Lower lobe of right lung (tissue), 2 donors: Measurements from ENCODE around the gene UGCG. TPM values are rescaled to one million over a fixed set of nuclear protein-coding genes. Genes with fewer than 3 reads are reported as not detected.
A peak's percentile ranks its signal among the peaks of the same experiment; 100 is the strongest.
"Not testable (repeated sequence)": the region's sequence is repeated elsewhere in the genome, so short reads cannot be mapped to it uniquely, and the experiment has no call there.

Source experiments
- ATAC-seq, 2 donors: fragments of 200-7000 bp; cut with Tn5 transposase; one replicate each; pipeline ENCODE4 v1.9.1; 2020 to 2022; ENCODE audit warnings: mild to moderate bottlenecking in 2 of 2, moderate library complexity in 2 of 2
- DNase-seq: peaks from one replicate; pipeline ENCODE4 v3.0.0-alpha.2; 2020
- H3K27ac ChIP-seq: fragments of 200-600 bp; one replicate; pipeline ENCODE4 v1.8.0; 2022
- H3K27me3 ChIP-seq: fragments of 200-600 bp; one replicate; pipeline ENCODE4 v1.8.0; 2022; ENCODE audit warnings: low read depth
- H3K36me3 ChIP-seq: fragments of 200-600 bp; one replicate; pipeline ENCODE4 v1.8.0; 2022; ENCODE audit warnings: mild to moderate bottlenecking
- H3K4me1 ChIP-seq: fragments of 200-600 bp; one replicate; pipeline ENCODE4 v1.8.0; 2022
- H3K4me3 ChIP-seq: fragments of 200-600 bp; one replicate; pipeline ENCODE4 v1.8.0; 2022; ENCODE audit warnings: mild to moderate bottlenecking
- H3K9me3 ChIP-seq: fragments of 200-600 bp; one replicate; pipeline ENCODE4 v1.8.0; 2022
- intact Hi-C: fragments of 100-400 bp; cut with DNase I; formaldehyde crosslinking; loops from one replicate; pipeline ENCODE4 v1.11.0; 2022
- total RNA-seq: library from RNA; stranded (reverse); fragmentation: NEBNext Ultra II Directional; extraction: Animal tissue kit (Norgen Biotek cat#: 25700); gene quantifications from one replicate; pipeline ENCODE4 v1.2.1, GENCODE V29; 2021
- TF ChIP-seq, protein P1 (sequence below): fragments of 200-600 bp; IDR thresholded peaks from one replicate; pipeline ENCODE4 v1.8.0; 2022; ENCODE audit warnings: antibody characterized with exemption, mild to moderate bottlenecking
- donor health status: DM: no; HTN: yes; CAD: no; lungs with severe emphysema.

The UGCG gene
- total RNA-seq, 1 donor from 2014 or later: 41.3 TPM

DNA sequence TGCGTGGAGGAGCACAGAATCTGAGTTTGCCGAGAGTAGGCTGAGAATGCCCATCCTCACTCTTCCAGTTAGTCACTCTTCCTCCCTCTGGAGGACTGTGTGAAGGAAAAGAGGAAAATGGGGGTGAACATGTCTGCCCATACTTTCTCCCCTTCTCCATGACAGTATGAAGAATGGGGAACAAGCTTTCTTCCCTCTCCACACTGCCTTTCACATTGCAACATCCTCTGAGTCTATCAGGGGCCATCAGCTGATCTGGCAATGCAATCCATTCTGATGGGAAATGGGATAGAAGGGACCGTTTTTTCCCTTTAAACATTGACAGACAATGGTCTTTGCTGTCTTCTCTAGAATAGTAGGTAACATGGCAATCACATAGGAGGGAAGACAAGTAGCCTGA is 56.8 kb downstream of the UGCG start:
- H3K4me3 ChIP-seq: no peak overlapping the region
- intact Hi-C loops: no loop called here
- H3K27ac ChIP-seq: no peak overlapping the region
- no peaks in the 10 kb centered on the region for H3K36me3 ChIP-seq
- no peaks in the 10 kb centered on the region for H3K9me3 ChIP-seq
- no peaks in the 10 kb centered on the region for H3K27me3 ChIP-seq
- DNase-seq: no peak
- peak; percentile 25 to 65 for ATAC-seq
- peaks cover 12% of the 10 kb centered on the region for H3K4me1 ChIP-seq
- TF ChIP-seq, protein P1, sequence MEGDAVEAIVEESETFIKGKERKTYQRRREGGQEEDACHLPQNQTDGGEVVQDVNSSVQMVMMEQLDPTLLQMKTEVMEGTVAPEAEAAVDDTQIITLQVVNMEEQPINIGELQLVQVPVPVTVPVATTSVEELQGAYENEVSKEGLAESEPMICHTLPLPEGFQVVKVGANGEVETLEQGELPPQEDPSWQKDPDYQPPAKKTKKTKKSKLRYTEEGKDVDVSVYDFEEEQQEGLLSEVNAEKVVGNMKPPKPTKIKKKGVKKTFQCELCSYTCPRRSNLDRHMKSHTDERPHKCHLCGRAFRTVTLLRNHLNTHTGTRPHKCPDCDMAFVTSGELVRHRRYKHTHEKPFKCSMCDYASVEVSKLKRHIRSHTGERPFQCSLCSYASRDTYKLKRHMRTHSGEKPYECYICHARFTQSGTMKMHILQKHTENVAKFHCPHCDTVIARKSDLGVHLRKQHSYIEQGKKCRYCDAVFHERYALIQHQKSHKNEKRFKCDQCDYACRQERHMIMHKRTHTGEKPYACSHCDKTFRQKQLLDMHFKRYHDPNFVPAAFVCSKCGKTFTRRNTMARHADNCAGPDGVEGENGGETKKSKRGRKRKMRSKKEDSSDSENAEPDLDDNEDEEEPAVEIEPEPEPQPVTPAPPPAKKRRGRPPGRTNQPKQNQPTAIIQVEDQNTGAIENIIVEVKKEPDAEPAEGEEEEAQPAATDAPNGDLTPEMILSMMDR: no peak

DNA sequence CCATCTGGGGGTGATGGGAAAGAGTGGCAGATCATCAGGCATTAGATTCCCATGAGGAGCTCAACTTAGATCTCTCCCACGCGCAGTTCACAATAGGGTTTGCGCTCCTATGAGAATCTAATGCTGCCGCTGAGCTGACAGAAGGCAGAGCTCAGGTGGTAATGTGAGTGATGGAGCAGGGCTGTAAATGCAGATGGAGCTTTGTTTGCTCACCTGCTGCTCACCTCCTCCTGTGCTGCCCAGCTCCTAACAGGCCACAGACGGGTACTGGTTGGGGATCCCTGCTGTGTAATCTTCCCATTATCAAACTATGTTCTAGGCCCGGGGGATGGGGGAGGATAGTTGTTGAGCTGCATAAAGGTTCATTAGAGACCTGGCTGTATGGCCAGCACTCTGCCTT is 58.4 kb downstream of the UGCG start:
- DNase-seq (no peak), ATAC-seq (no peak)
- H3K36me3 ChIP-seq: no peaks in the 10 kb centered on the region
- no peaks in the 10 kb centered on the region for H3K27me3 ChIP-seq
- H3K9me3 ChIP-seq: no peaks in the 10 kb centered on the region
- TF ChIP-seq, protein P1: no peak
- H3K27ac ChIP-seq: no peak overlapping the region
- peaks cover 13% of the 10 kb centered on the region for H3K4me1 ChIP-seq
- H3K4me3 ChIP-seq: no peak overlapping the region
- intact Hi-C loops: no loop called here

GRCh38 chr9:111957856-111958631 is 61.4 kb downstream of the UGCG start:
- ATAC-seq (peak; percentile 68 to 78), DNase-seq (no peak)
- H3K4me3 ChIP-seq: peak overlapping the region; percentile 4

GRCh38 chr9:111959468-111960359 is 63.1 kb downstream of the UGCG start:
- Histone ChIP-seq H3K27me3 (no peaks in the 10 kb centered on the region), H3K4me1 (peaks cover 13% of the 10 kb centered on the region), H3K36me3 (no peaks in the 10 kb centered on the region), H3K9me3 (no peaks in the 10 kb centered on the region), H3K4me3 (no peak overlapping the region), H3K27ac (no peak overlapping the region)
- intact Hi-C loops: no loop called here
- TF ChIP-seq, protein P1: no peak
- ATAC-seq (peak; percentile 59 to 81), DNase-seq (peak; percentile 63)

More at GRCh38 chr9:111957856-111958631, 61.4 kb downstream of the UGCG start:
- TF ChIP-seq, protein P1: no peak
- H3K36me3 ChIP-seq: no peaks in the 10 kb centered on the region
- H3K27ac ChIP-seq: peak overlapping the region; percentile 48
- H3K4me1 ChIP-seq: peaks cover 13% of the 10 kb centered on the region
- intact Hi-C loops: no loop called here
- H3K9me3 ChIP-seq: no peaks in the 10 kb centered on the region
- H3K27me3 ChIP-seq: no peaks in the 10 kb centered on the region

- H3K27ac ChIP-seq, ATAC-seq, H3K27me3 ChIP-seq, H3K4me3 ChIP-seq, DNase-seq, H3K9me3 ChIP-seq, H3K36me3 ChIP-seq, intact Hi-C loops: not testable (repeated sequence)
- peaks cover 13% of the 10 kb centered on the region for H3K4me1 ChIP-seq
These were observed 63.9 kb downstream of the UGCG start for GRCh38 chr9:111960485-111960884.

DNA sequence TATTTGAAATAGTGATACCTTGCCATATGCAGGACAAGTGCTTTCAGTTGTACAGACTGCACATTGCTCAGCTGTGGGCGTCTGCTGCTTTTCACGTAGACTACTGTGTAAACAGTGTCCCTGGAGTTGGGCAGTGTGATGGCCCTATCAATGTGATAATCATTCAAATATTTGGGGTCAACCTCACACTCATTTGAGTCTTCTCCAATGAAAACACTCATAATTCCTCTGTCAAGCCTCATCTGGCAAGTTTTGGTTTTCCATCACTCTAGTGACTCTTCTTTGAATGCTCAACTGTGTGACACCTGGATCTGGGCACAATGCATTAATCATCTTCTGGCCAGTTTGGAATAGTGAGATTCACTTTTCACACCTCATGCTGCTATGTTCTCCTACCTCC is 64.4 kb downstream of the UGCG start:
- H3K9me3 ChIP-seq: no peaks in the 10 kb centered on the region
- no peaks in the 10 kb centered on the region for H3K27me3 ChIP-seq
- H3K4me1 ChIP-seq: peaks cover 13% of the 10 kb centered on the region
- H3K27ac ChIP-seq: no peak overlapping the region
- DNase-seq: no peak
- intact Hi-C loops: no loop called here
- H3K4me3 ChIP-seq: no peak overlapping the region
- TF ChIP-seq, protein P1: no peak
- ATAC-seq: no peak
- H3K36me3 ChIP-seq: no peaks in the 10 kb centered on the region
